HG02588 (cell line): ENCODE results near the gene TIMP2.

Source experiments
- ATAC-seq: cut with Tn5 transposase; IDR thresholded peaks from one replicate; pipeline ENCODE4 v1.9.1; 2021; ENCODE audit warnings: mild to moderate bottlenecking, moderate library complexity; ENCODE audit not compliant: unreplicated experiment

The TIMP2 gene

GRCh38 chr17:78819806-78820792, 105.1 kb downstream of the TIMP2 start:
- no peak for ATAC-seq

- no peak for ATAC-seq
These were observed 105.8 kb downstream of the TIMP2 start for GRCh38 chr17:78819402-78819801.

GRCh38 chr17:78818932-78819331, 106.3 kb downstream of the TIMP2 start:
- ATAC-seq, result no peak

- no peak for ATAC-seq
These were observed 106.9 kb downstream of the TIMP2 start for GRCh38 chr17:78818152-78818846.

- ATAC-seq, result no peak
These were observed 108.1 kb downstream of the TIMP2 start for GRCh38 chr17:78817123-78817522.

GRCh38 chr17:78815696-78816095, 109.5 kb downstream of the TIMP2 start:
- ATAC-seq, result no peak

GRCh38 chr17:78812855-78813254, 112.3 kb downstream of the TIMP2 start:
- ATAC-seq, result no peak

GRCh38 chr17:78808163-78808562, 117.0 kb downstream of the TIMP2 start:
- no peak for ATAC-seq

- ATAC-seq, result no peak
These were observed 118.7 kb downstream of the TIMP2 start for GRCh38 chr17:78806451-78806850.

- ATAC-seq, result no peak
These were observed 119.9 kb downstream of the TIMP2 start for GRCh38 chr17:78805301-78805700.

- ATAC-seq, result no peak
These were observed 120.4 kb downstream of the TIMP2 start for GRCh38 chr17:78804777-78805176.

GRCh38 chr17:78803186-78803845, 121.9 kb downstream of the TIMP2 start:
- ATAC-seq, result no peak
